DMS53 treated with DMSO at 0.1 percent for 48 hours (cell line): ENCODE results near the gene BAIAP2L2.
"Not testable (repeated sequence)": the region's sequence is repeated elsewhere in the genome, so short reads cannot be mapped to it uniquely, and the experiment has no call there.

Experiments used
- DNase-seq: peaks from one replicate; lab custom pipeline; 2025; ENCODE audit not compliant: unreplicated experiment; lab: John Stamatoyannopoulos, UW

The BAIAP2L2 gene

DNA sequence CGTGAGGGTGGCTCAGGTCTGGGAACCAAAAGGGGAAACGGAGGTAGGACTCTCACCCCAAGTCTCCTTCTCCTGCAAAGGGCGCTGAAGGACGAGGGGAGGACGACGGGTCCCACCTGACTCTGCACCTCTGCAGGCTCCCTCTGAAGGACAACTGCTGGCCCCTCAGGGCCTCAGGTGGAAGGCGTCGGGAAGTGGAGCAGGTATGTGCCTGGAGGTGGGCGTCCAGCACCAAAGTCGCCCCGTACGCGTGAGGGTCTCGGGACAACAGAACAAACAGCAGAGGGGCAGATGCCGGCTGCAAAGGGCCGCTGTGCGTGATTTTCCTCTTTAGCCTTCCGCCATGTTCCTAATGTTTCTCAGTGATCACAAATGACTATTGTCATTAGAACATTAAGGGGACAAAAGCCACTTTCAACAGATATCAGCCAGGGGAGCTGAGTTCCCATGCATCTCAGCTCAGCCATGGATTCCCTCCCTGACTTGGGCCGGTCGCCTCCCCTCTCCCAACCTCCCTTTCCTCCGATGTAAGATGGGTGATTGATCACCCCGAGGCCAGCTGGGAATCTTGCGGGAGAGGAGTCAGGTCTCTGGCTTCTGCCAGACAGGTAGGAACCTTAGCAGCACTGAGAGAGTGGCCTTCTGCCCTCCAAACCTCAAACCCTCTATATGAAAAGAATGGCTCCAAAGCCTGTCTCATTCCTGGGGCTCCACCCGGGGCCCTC is 27.3 kb downstream of the BAIAP2L2 start:
- no peak for DNase-seq

DNA sequence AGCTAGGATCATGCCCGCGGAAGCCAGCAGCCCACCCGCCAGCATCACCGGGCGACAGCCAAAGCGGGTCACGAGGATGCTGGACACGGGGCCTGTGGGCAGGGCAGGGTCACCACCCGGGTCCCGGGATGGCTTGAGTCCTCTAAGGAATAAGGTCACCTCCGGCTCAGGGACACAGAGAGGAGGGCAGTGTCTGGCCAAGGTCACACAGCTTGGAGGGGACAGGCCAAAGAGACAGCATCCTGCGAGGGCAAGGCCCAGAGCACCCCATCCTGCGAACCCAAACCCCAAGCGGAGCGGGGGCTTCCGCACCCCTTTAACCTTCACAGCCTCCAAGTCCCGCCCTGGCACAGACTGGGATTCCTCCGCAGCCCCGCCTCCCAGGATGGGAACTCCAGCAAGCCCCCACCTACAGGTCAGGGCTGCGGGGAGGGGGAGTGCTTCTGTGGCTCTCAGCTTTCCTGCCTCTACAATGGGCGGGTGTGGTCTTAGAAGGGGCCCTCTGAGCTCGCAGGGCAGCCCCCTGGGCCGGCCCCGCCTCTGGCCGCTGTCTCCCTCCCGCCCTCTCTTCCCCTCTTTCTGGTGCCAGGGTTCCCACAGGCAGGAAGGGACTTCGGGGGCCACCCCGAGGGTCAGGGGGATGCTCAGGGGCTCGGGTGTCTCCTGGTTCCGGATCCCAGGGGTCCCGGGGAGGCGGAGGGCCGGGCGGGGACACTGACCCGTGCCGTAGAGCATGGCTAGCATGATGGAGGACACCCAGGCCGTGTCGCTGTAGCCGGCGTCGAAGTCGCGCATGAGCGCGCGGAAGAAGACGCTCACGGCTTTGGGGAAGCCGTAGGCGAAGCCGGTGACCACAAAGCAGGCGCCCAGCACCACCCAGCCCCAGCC is 28.3 kb downstream of the BAIAP2L2 start:
- DNase-seq = no peak

DNA sequence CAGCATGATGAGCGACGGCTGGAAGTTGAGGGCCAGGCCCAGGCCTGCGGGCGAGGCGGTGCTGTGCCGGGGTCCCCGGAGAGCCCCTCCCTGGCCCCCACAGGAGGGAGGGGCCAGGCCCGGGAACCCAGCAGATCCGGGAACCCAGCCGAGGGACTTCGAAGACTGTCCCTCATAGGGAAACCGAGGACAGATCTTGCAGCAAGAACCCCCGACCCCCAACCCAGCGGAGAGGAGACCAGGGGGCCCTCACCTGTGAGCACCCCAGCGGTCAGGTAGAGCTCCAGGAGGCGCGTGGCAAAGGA is 28.9 kb downstream of the BAIAP2L2 start:
- DNase-seq = no peak

DNA sequence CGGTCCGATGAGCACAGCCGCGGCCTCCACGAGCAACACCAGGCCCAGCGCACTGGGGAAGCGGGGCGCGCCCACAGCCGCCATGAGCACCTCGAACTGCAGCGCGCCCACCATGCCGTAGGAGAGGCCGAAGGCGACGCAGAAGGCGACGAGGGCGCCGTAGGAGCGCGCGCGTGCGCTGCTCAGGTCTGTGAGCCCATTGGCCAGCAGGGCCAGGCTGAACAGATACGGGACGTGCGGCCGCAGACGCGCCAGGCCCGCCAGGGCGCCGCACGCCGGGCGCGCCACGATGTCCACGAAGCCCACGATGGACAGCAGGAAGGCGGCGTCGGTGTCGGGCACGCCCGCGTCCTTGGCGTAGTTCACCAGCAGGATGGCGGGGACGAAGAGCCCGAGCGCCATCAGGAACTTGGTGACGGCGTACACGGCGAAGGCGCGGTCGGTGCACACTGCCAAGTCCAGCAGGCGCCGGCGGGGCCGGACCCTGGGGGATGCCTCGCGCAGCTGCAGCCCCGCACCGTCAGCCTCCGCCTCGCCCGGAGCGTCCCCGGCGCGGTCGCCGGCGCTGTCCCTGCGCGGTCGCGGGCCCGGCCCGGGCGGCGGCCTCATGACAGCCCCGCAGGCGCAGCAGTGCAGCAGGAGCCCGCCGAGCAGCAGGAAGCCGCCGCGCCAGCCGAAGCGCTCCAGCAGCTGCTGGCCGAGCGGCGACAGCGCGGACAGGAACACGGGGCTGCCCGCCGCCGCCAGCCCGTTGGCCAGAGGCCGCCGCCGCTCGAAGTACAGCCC is 29.4 kb downstream of the BAIAP2L2 start:
- peak; percentile 0 for DNase-seq

DNA sequence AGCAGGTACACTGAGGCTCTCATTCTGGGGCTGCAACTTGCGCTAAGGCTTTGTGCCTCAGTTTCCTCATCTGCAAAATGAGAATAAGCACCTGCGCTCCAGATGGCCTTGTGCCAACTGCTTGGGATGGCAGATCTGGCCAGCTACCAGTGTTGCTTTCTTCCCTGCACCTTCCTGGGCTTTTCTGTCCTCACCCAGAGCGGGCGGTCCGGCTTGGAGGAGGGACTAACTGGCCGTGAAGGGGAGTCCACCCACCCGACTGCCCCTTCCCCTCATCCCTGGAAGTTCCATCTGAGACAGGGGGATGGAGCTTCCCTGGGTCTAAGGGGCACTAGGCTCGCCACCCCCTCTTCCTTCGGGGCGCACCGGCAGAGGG is 30.0 kb downstream of the BAIAP2L2 start:
- DNase-seq = no peak

DNA sequence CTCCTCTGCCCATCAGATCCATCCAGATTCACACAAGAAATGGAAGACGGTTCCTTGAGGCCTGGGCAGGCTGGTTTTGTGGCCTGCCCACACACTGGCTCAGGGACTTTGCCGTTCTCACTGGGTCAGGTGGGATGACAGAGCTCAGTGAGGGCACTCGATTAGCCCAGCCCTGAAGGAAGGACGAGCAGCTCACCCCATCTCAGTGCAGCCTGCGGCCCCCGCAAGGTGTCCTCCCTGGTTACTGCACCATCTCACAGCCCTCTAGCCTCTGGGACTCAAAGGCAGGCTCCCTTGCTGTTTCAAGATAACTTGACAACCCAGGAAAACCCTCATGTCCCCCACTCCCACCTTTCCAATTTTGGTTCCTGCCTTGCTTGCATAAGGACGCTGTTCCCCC is 30.7 kb downstream of the BAIAP2L2 start:
- DNase-seq = no peak

DNA sequence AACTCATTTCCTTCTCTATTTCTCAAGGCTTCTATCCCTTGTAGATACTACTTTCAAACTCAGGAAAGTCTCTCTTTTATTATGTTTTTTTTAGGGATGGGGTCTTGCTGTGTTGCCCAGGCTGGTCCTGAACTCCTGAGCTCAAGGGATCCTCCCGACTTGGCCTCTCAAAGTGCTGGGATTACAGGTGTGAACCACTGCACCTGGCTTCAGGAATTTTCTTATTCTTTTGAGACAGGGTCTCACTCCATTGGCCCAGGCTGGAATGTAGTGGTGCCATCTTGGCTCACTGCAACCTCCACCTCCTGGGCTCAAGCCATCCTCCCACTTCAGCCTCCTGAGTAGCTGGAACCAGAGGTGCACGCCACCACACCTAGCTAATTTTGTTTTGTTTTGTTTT is 31.3 kb downstream of the BAIAP2L2 start:
- DNase-seq = not testable (repeated sequence)

DNA sequence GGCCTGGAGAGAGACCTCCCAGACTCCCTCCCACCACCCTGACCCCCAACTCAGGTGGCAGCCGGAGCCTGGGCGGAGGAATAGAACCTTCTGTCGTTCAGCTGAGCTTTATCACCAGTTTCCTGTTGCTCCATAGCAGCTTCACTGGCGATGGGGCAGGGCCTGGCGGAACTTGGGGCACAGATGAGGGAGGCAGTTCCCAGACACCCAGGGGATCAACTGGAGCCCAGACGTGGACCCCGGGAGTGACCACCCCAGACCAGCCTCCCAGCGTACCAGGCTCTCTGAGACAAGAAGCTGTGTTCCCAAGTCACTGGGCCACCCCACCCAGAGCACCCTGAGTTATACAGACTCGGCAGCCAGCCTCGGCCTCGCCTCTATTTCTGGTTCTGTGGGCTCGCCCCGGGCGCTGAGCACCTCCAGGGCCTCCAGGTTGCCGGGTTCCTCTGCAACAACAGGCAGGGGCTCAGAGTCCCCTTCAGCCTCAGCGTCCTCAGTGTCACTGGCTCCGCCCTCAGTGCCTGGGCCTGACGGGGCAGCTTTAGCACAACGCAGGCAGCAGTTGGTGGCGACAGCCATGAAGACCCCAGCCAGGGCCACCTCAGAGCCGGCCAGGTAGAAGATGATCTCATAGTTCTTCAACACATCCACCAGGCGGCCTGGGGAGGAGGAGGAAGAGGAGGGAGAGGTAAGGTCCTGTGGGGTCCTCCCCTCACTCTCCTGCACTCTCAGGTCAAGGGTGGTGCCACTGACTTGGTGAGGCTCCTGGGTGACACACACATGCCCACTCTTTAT is 32.2 kb downstream of the BAIAP2L2 start:
- no peak for DNase-seq

DNA sequence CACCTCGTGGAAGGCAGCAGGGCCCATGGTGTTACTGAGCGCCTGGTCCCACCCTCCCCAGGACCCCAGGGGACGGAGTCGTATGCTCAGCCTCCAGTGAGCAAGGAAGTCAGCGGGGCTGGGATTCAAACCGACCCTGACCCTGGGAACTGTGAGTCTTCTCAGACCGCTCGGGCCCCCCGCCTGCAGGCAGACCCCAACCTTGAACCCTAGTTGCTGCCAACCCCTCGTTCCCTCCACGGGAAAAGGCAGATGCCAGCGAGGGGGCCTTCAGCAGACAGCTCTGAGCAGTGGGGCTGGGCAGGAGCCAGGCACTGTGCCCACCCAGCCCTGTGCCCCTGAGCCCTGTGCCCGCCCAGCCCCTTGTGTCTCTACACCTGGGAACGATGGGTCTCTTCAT is 32.9 kb downstream of the BAIAP2L2 start:
- DNase-seq = no peak

DNA sequence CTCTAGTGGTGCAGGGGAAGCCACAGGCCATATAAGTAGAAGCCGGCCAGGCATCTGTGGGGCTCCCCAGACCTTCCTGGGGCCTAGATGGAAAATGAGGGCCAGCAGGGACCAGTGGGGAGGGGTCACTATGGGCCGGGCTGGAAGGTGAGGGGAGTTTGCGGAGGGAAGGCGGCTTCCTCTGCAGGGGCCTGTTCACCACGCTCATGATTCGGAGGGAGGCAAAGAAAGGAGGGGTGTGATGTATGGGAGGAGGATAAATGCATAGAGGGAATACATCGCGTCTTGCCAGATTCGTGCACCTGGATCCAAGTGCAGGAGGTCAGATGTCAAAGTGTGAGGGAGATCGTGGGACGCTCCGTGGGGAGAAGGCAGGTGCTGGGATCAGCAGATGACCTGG is 33.4 kb downstream of the BAIAP2L2 start:
- DNase-seq = no peak

DNA sequence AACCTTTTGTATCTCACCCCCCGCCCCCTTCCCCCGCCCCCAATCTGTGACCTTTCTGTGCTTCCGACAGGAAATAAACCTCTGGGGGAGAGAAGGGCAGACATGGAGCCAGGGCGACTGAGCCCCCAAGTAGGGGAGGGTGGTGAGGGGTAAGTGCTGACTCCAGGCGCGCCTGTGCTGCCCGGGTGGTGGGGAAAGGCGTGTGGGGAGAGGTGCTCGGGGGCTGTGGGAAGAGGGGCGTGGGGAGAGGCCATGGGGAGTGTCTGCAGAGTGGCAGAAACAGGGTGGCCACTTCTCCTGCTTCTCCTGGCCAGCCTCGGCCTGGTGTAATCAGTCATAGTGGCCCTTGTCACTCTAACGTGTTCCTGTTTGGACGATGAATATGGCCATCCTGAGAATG is 34.5 kb downstream of the BAIAP2L2 start:
- no peak for DNase-seq

DNA sequence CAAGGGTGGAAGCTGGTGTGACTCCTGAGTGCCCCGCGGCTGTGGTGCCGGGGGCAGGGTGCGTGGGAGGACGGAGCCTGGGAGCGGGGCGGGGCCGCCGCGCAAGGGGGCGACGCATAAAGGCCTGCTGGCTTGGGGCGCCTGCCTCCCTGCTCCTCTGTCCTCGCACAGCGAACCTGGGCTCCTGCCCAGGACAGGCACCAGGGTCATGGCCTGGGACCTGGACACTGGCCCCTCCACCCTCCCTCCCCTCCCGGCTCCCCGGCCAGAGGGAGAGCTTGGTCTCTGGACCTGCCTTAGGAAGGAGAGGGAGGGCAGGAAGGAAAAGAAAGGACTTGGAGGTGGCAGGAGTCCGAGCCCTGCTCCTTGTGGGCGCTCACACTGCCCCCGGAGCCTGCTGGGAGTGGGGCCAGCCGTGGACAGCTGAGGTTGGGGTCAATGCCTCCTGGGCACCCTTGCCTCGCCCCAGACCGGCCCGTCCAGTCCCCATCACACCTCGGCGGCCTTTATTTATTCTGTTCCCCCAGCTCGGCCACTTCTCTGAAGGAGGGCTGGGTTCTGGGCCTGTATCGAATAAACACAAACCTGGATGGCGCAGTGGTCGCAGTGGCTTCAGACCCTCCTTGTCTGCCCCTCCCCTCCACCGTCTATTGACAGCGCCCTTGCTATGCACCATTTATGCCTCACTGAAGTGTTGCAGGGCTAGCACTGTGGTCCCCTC is 35.2 kb downstream of the BAIAP2L2 start:
- DNase-seq = no peak

DNA sequence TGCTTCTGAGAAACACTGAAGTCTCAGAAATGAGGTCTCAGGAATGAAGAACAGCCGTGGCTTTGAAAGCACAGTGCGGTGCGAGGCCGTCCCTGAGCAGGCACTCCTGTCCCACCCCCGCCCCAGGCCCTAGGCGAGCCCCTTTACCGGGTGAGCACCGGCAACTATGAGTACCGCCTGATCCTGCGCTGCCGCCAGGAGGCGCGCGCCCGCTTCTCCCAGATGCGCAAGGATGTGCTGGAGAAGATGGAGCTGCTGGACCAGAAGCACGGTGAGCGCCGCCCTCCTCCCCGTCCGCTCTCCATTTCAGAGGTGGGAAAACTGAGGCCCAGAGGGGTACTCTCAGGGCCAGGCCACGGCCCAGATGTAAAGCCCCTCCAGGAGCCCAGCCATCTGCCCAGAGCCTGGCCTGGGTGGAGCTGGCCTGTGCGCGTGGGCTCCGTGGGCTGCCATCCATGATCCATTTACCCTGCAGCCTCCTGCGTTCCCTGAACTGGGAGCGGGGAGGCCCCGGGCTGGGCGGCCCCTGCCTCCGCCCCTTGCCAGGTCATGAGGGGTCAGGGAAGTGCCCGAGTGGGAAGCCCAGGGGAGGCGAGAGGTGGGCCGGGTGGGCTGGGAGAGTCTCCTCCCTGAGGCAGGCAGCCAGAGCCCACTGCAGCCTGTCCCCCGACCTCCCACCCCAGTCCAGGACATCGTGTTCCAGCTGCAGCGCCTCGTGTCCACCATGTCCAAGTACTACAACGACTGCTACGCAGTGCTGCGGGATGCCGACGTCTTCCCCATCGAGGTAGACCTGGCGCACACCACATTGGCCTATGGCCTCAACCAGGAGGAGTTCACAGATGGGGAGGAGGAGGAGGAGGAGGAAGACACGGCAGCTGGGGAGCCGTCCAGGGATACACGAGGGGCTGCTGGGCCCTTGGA is 36.0 kb downstream of the BAIAP2L2 start:
- DNase-seq = no peak

DNA sequence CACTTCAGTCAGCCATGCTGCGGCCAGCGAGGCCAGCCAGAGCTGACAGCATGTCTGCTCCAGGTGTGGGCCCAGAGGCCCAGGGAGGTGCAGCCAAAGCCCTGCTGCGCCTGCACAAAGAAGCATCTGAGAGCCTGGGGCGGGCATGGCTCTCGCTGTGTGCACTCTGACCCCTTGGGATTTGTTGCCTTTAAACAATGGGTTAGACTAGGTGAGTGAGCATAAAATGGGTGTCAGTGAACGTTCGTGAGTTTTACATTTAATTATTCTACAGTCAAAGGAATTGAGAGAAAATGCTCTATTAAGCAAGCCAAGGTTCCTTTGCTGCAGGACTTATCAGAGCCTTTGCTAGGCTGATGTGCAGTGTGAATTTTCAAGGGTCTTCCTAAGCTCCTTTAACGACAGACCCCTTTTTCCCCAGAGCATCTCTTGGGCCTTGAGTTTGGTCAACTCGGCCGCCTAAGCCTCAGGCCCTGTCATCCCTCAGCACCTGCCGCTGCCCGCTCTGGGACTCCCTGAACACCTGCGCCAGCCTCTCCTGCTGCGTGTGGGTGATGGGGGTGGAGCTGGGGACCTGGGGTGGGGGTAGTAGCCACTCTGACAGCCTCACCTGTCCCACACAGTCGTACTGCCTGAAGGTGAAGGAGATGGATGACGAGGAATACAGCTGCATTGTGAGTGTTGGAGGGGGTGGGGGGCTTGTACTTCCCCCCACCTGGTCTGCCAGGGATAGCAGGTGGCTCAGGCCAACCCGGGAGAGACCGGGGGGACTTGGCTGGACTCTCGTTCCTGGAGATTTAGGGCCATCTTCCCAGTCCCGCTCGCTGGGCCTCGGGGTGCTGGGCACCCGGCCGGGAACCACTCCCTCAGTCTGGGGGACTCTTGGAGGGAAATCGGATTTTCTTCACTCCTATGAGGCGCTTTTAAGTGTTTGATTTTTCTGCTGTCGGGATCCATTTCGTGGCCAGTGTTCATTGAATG is 37.0 kb downstream of the BAIAP2L2 start:
- no peak for DNase-seq

DNA sequence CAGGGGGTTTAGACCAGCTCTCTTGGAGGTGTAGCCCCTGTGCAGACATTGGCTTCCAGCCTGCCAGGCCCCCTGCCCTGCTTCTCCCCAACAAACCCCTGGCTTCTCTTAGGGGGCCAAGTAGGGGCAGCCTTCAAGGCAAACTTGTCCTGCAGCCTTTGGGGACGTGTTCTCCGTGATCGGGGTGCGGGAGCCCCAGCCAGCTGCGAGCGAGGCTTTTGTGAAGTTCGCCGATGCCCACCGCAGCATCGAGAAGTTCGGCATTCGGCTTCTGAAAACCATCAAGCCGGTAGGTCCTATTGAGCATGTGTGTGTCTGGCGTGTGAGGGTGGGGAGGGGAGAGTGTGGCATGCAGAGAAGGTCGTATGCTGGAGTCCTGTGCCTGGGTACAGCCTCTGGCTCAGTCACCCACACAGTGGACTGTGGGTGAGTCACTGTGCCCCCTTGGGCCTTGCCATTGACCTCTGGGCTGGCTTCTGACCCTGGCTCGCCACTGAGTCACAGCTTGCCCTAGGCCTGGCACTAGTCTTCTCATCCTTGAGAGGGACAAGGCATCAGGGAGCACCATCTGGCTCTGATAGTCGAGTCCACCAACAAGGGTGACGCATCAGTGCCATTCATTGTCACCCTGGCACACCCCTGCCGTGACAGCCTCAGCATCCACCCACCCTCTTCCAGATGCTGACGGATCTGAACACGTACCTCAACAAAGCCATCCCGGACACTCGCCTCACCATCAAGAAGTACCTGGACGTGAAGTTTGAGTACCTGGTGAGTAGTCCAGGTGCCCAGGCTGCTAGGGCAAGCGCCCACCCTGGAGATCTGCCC is 37.9 kb downstream of the BAIAP2L2 start:
- DNase-seq = no peak

DNA sequence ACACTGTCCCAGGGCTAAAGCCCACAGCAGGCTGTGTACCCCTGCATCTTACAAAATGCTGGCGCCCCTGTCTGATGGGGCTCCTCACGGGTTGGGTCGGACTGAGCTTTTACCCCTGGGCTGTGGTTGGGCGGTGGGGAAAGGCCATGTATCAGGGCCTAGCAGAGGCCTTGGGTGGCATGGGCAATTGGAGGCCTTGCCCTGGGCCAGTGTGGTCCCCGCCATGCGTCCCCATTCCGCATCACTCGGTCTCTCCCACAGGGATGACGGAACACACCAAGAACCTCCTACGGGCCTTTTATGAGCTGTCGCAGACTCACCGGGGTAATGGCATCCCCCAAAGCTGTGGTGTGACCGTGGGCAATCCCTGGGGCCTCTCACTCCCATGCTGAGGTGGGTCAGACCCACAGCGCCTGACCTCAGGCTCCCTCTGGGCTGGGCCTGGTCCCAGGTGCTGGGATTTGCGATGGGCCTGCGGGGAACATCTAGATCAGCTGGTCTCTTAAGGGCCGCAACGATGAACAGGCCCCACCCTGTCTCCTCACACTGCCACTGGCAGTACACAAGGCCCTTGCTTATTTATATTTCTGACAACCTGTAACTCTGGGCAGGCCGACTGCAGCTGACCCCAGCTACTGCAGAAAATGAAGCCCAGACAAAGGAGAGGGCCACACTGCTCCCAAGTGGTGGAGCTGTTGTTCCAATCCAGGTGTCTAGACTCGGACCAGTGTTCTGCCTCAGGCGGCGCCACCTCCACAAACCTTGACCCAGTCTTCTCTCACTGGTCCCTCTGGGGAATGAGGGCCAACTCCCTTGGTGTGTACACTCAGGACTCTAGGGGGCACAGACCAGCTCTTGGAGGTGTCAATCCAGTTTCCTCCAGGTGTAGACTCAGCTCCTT is 38.8 kb downstream of the BAIAP2L2 start:
- no peak for DNase-seq
